GM19324 (cell line): ENCODE measurements around the gene CHPF2.

Experiments
- ATAC-seq: cut with Tn5 transposase; IDR thresholded peaks from one replicate; pipeline ENCODE4 v1.9.1; 2021; ENCODE audit warnings: mild to moderate bottlenecking, moderate library complexity; ENCODE audit not compliant: unreplicated experiment, low FRiP score

The CHPF2 gene

GRCh38 chr7:151204383-151205032 is 27.8 kb upstream of the CHPF2 start:
- ATAC-seq = no peak

- ATAC-seq = no peak
Measured at GRCh38 chr7:151205730-151206129, 26.6 kb upstream of the CHPF2 start.

GRCh38 chr7:151206914-151207313 is 25.4 kb upstream of the CHPF2 start:
- no peak for ATAC-seq

- ATAC-seq = no peak
Measured at GRCh38 chr7:151207315-151207714, 25.0 kb upstream of the CHPF2 start.

GRCh38 chr7:151207804-151208203 is 24.5 kb upstream of the CHPF2 start:
- no peak for ATAC-seq

GRCh38 chr7:151208253-151208862 is 23.9 kb upstream of the CHPF2 start:
- no peak for ATAC-seq

- no peak for ATAC-seq
Measured at GRCh38 chr7:151209588-151209987, 22.7 kb upstream of the CHPF2 start.

GRCh38 chr7:151210087-151210854 is 22.0 kb upstream of the CHPF2 start, which contains the start of gene H2BK1:
Gene H2BK1 (minus strand): TSS chr7:151210488. CDS start chr7:151210318, 170 bp downstream.
- ATAC-seq = no peak

GRCh38 chr7:151211155-151211772 is 21.0 kb upstream of the CHPF2 start:
- no peak for ATAC-seq

GRCh38 chr7:151212626-151213025 is 19.7 kb upstream of the CHPF2 start:
- no peak for ATAC-seq

GRCh38 chr7:151213826-151214225 is 18.5 kb upstream of the CHPF2 start:
- ATAC-seq = no peak

GRCh38 chr7:151215396-151215795 is 16.9 kb upstream of the CHPF2 start:
- ATAC-seq = no peak

GRCh38 chr7:151218170-151218569 is 14.1 kb upstream of the CHPF2 start:
- no peak for ATAC-seq

GRCh38 chr7:151223728-151224127 is 8.6 kb upstream of the CHPF2 start:
- no peak for ATAC-seq

- ATAC-seq = no peak
Measured at GRCh38 chr7:151225948-151226510, 6.3 kb upstream of the CHPF2 start.

GRCh38 chr7:151226560-151226874 is 5.8 kb upstream of the CHPF2 start:
- peak; percentile 2 for ATAC-seq

GRCh38 chr7:151226875-151227782 is 5.2 kb upstream of the CHPF2 start, which contains the start of gene ABCF2:
Gene ABCF2 (minus strand): TSS chr7:151227205. CDS start chr7:151226458, 747 bp downstream.
- peak; percentile 99 for ATAC-seq

- no peak for ATAC-seq
Measured at GRCh38 chr7:151228024-151228866, 4.0 kb upstream of the CHPF2 start.

- no peak for ATAC-seq
Measured at GRCh38 chr7:151229249-151229648, 3.0 kb upstream of the CHPF2 start.
